Kidney epithelial cell (primary cell): ENCODE results near the gene FRG2B. TPM values are rescaled to one million over a fixed set of nuclear protein-coding genes. Genes with fewer than 3 reads are reported as not detected.

Source experiments
- DNase-seq: peaks from one replicate; pipeline ENCODE4 v3.0.0-alpha.2; 2010; ENCODE audit warnings: low read depth
- H3K27me3 ChIP-seq: 2 replicates; pipeline ENCODE4 v1.6.0; 2011; ENCODE audit warnings: low read length; ENCODE audit not compliant: control insufficient read depth, insufficient read depth
- H3K36me3 ChIP-seq: 2 replicates; pipeline ENCODE4 v1.5.1; 2011; ENCODE audit warnings: low read length; ENCODE audit not compliant: control insufficient read depth, insufficient read depth
- H3K4me3 ChIP-seq: 2 replicates; pipeline ENCODE4 v1.5.1; 2011; ENCODE audit warnings: low read depth, mild to moderate bottlenecking, control low read depth, low read length
- CTCF ChIP-seq: IDR thresholded peaks from 2 replicates; pipeline ENCODE4 v1.5.1; 2011; ENCODE audit warnings: mild to moderate bottlenecking, moderate library complexity, low read length, control low read depth, inconsistent platforms; ENCODE audit not compliant: insufficient read depth, poor library complexity, severe bottlenecking
- total RNA-seq: library from RNA; depleted of rRNA; stranded (reverse); fragments of >200 nt; gene quantifications from 2 replicates; pipeline ENCODE4 v1.2.3, GENCODE V29; 2015

The FRG2B gene
- total RNA-seq, 1 donor from 2014 or later = not detected

GRCh38 chr10:133618851-133619250 lies 7.7 kb downstream of the FRG2B start:
- H3K27me3 ChIP-seq = peaks cover 2% of the 10 kb centered on the region
- H3K36me3 ChIP-seq = no peaks in the 10 kb centered on the region
- no peak overlapping the region for H3K4me3 ChIP-seq
- no peak for TF ChIP-seq CTCF
- DNase-seq = no peak

- no peaks in the 10 kb centered on the region for H3K36me3 ChIP-seq
- H3K27me3 ChIP-seq = no peaks in the 10 kb centered on the region
- no peak overlapping the region for H3K4me3 ChIP-seq
- TF ChIP-seq CTCF = no peak
- no peak for DNase-seq
These were observed 9.4 kb downstream of the FRG2B start for GRCh38 chr10:133617196-133617595.

GRCh38 chr10:133616371-133617130 lies 10.0 kb downstream of the FRG2B start:
- no peaks in the 10 kb centered on the region for H3K36me3 ChIP-seq
- DNase-seq = no peak
- TF ChIP-seq CTCF = no peak
- H3K4me3 ChIP-seq = no peak overlapping the region
- no peaks in the 10 kb centered on the region for H3K27me3 ChIP-seq

- Histone ChIP-seq H3K27me3 (no peaks in the 10 kb centered on the region), H3K4me3 (no peak overlapping the region)
- no peak for DNase-seq
These were observed 11.6 kb downstream of the FRG2B start for GRCh38 chr10:133614830-133615580.

GRCh38 chr10:133613699-133614098 lies 12.9 kb downstream of the FRG2B start:
- no peak for TF ChIP-seq CTCF
- H3K4me3 ChIP-seq = no peak overlapping the region
- no peak for DNase-seq
- no peaks in the 10 kb centered on the region for H3K27me3 ChIP-seq
- H3K36me3 ChIP-seq = no peaks in the 10 kb centered on the region

More at GRCh38 chr10:133614830-133615580, 11.6 kb downstream of the FRG2B start:
- no peaks in the 10 kb centered on the region for H3K36me3 ChIP-seq
- TF ChIP-seq CTCF = no peak
